NT2/D1 (cell line): Measurements from ENCODE around the gene MRS2.

Experiments
- DNase-seq: peaks from one replicate; pipeline ENCODE4 v3.0.0-alpha.2; 2011; ENCODE audit warnings: low read depth, low spot score
- H3K27me3 ChIP-seq: 2 replicates; pipeline ENCODE4 v1.6.0; 2011; ENCODE audit warnings: mild to moderate bottlenecking; ENCODE audit not compliant: insufficient read length, insufficient read depth
- H3K36me3 ChIP-seq: 2 replicates; pipeline ENCODE4 v1.6.1; 2011; ENCODE audit warnings: mild to moderate bottlenecking, low read length, mixed read lengths; ENCODE audit not compliant: insufficient read depth, insufficient read length
- H3K4me1 ChIP-seq: 2 replicates; pipeline ENCODE4 v1.5.1; 2011; ENCODE audit not compliant: insufficient read depth, insufficient read length
- H3K4me3 ChIP-seq: 2 replicates; pipeline ENCODE4 v1.5.1; 2011; ENCODE audit warnings: low read depth; ENCODE audit not compliant: insufficient read length
- H3K9ac ChIP-seq: 2 replicates; pipeline ENCODE4 v1.6.0; 2011; ENCODE audit warnings: low read depth; ENCODE audit not compliant: insufficient read length
- H3K9me3 ChIP-seq: 2 replicates; pipeline ENCODE4 v1.5.1; 2011; ENCODE audit warnings: mild to moderate bottlenecking, low read length; ENCODE audit not compliant: insufficient read depth
- SUZ12 ChIP-seq: IDR thresholded peaks from 2 replicates; pipeline ENCODE4 v1.6.1; 2011; ENCODE audit not compliant: insufficient read length, insufficient read depth; ENCODE audit errors: extremely low read depth
- YY1 ChIP-seq: IDR thresholded peaks from 2 replicates; pipeline ENCODE4 v1.6.1; 2011; ENCODE audit not compliant: insufficient read length, insufficient read depth
- ZNF274 ChIP-seq: IDR thresholded peaks from 2 replicates; pipeline ENCODE4 v1.6.1; 2011; ENCODE audit warnings: mild to moderate bottlenecking, low read depth, low read length

Gene MRS2

GRCh38 chr6:24448828-24449525 lies 46.2 kb downstream of the MRS2 start:
- H3K9me3 ChIP-seq = no peaks in the 10 kb centered on the region
- no peaks in the 10 kb centered on the region for H3K27me3 ChIP-seq
- TF ChIP-seq YY1 (no peak), ZNF274 (no peak), SUZ12 (no peak)
- DNase-seq = no peak
- H3K36me3 ChIP-seq = no peaks in the 10 kb centered on the region
- no peaks in the 10 kb centered on the region for H3K4me1 ChIP-seq
- no peak overlapping the region for H3K4me3 ChIP-seq
- H3K9ac ChIP-seq = no peak overlapping the region

- DNase-seq = no peak
- Histone ChIP-seq H3K4me3 (no peak overlapping the region), H3K27me3 (no peaks in the 10 kb centered on the region), H3K36me3 (no peaks in the 10 kb centered on the region), H3K9ac (no peak overlapping the region), H3K4me1 (no peaks in the 10 kb centered on the region), H3K9me3 (no peaks in the 10 kb centered on the region)
- TF ChIP-seq ZNF274 (no peak), SUZ12 (no peak), YY1 (no peak)
Observed at GRCh38 chr6:24451581-24452388, 49.0 kb downstream of the MRS2 start.

GRCh38 chr6:24453921-24454320 lies 51.2 kb downstream of the MRS2 start:
- Histone ChIP-seq H3K36me3 (no peaks in the 10 kb centered on the region), H3K4me1 (no peaks in the 10 kb centered on the region), H3K9ac (no peak overlapping the region), H3K27me3 (no peaks in the 10 kb centered on the region), H3K9me3 (no peaks in the 10 kb centered on the region), H3K4me3 (no peak overlapping the region)
- TF ChIP-seq YY1 (no peak), SUZ12 (no peak), ZNF274 (no peak)
- no peak for DNase-seq

DNA sequence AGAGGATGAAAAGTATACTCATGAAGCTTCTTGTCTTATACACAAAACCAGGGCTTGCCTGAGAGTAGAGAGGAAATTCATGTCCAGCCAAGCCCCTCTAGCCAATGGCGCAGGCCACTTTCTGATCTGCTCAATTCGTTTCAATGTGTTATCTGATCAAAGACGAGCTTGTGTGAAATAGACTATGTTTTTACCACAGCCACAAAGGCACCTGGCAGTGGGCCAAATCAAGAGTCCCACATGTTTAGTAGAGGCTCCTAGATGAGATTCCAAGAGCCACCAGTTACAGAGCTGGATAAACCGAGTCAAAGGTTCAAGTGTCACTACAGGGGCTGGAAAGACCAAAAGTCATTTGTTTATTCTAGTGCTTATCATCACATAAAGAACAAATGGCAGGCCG lies 51.7 kb downstream of the MRS2 start:
- no peaks in the 10 kb centered on the region for H3K9me3 ChIP-seq
- H3K4me3 ChIP-seq = no peak overlapping the region
- no peak overlapping the region for H3K9ac ChIP-seq
- no peak for DNase-seq
- H3K36me3 ChIP-seq = no peaks in the 10 kb centered on the region
- no peak for TF ChIP-seq ZNF274
- TF ChIP-seq YY1 = no peak
- TF ChIP-seq SUZ12 = no peak
- H3K4me1 ChIP-seq = no peaks in the 10 kb centered on the region
- no peaks in the 10 kb centered on the region for H3K27me3 ChIP-seq

DNA sequence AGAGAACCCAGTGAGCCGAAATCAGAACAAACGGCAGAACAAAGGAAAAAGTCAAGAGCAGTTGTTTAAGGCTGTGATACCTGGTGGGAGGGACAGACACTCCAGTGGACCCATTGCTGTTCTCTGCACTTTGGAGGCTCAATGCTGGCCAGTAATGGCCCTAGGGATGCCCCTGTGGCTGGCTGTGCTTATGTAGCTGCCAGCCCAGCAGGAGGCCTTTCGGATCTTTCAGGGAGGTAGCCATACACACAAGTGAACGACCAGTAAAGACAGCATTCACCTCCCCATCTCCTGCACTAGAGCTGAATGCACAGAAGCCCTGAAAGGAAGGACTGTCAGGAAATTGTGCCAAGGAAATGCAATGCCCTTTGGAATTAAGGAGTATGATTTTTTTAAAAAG lies 52.3 kb downstream of the MRS2 start:
- DNase-seq = peak; percentile 2
- H3K9ac ChIP-seq = no peak overlapping the region
- H3K36me3 ChIP-seq = no peaks in the 10 kb centered on the region
- H3K9me3 ChIP-seq = no peaks in the 10 kb centered on the region
- no peaks in the 10 kb centered on the region for H3K27me3 ChIP-seq
- H3K4me1 ChIP-seq = no peaks in the 10 kb centered on the region
- no peak overlapping the region for H3K4me3 ChIP-seq
- no peak for TF ChIP-seq YY1
- TF ChIP-seq ZNF274 = no peak
- TF ChIP-seq SUZ12 = no peak

DNA sequence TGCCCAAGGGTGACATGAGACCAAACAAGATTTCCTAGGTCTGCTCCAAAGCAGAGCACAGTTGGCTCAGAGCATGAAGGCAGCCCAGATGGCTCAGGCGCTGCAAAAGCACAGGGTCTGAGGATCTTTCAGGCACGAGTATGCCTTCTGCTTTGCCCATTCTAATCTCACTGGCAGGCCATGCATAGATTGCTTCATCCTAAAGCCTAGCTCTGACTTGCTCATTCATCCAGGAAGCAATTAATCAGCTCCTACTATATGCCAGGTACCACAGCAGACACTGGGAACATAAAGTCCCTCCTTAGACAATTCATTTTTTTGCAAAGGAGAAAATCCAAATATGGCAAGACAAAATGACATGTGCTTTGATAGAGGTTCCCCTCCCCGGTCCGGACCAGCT lies 55.4 kb downstream of the MRS2 start:
- no peaks in the 10 kb centered on the region for H3K36me3 ChIP-seq
- H3K9me3 ChIP-seq = no peaks in the 10 kb centered on the region
- H3K9ac ChIP-seq = no peak overlapping the region
- H3K4me3 ChIP-seq = no peak overlapping the region
- no peaks in the 10 kb centered on the region for H3K27me3 ChIP-seq
- no peaks in the 10 kb centered on the region for H3K4me1 ChIP-seq
- no peak for DNase-seq
- TF ChIP-seq ZNF274 = no peak
- TF ChIP-seq SUZ12 = no peak

DNA sequence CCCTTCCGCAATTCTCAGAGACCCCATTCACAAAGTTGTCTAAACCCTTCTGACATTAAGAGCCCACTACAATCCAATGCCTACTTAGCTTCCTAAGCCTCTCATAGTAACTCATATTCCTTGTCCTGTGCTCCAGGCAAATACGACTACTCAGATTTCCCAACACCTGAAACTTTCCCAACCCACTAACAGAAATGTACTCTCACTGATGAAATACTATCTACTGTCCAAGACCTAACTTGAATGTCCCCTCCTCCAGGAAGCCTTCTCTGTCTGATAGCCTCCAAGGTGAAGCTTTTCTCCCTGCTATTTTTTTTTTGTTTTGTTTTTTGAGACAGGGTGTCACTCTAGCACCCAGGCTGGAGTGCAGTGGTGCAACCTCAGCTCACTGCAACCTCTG lies 56.2 kb downstream of the MRS2 start:
- Histone ChIP-seq H3K4me3 (no peak overlapping the region), H3K4me1 (no peaks in the 10 kb centered on the region), H3K27me3 (no peaks in the 10 kb centered on the region), H3K9me3 (no peaks in the 10 kb centered on the region), H3K9ac (no peak overlapping the region), H3K36me3 (no peaks in the 10 kb centered on the region)
- TF ChIP-seq ZNF274 (no peak), YY1 (no peak), SUZ12 (no peak)
- no peak for DNase-seq
